COLO829 (cell line): ENCODE data around the gene PIP4K2A.
"Not testable (repeated sequence)": the region's sequence is repeated elsewhere in the genome, so short reads cannot be mapped to it uniquely, and the experiment has no call there.

Experiments
- DNase-seq: peaks from one replicate; pipeline ENCODE4 v3.0.0; 2012; ENCODE audit warnings: low spot score

PIP4K2A gene

DNA sequence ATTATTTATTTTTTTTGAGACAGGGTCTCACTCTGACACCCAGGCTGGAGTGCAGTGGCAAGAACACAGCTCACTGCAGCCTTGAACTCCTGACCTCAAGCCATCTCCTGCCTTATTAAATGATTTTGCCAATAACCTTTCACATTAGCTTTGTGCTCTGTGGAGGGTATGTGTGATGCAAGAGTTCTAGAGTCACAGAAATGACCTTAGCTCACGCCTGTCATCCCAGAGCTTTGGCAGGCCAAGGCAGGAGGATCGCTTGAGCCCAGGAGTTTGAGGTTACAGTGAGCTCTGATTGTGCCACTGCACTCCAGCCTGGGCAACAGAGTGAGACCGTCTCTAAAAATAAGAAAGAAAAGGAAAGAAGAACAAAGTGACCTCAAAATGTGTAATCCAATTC is 4.3 kb upstream of the PIP4K2A start:
- DNase-seq: not testable (repeated sequence)

DNA sequence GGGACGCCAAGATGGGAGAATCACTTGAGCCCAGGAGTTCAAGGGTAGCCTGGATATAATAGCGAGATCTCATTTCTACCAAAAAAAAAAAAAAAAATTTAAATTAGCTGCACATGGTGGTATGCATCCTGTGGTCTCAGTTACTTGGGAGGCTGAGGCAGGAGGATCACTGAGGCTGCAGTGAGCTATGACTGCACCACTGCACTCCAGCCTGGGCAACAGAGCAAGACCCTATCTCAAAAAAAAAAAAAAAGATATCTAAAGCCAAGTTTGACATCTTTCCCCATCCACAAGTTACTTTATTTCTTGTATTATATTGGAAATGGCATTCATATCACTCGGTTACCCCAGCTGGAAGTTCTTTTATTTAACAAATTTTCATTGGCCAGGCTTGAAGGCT is 3.4 kb upstream of the PIP4K2A start:
- no peak for DNase-seq

DNA sequence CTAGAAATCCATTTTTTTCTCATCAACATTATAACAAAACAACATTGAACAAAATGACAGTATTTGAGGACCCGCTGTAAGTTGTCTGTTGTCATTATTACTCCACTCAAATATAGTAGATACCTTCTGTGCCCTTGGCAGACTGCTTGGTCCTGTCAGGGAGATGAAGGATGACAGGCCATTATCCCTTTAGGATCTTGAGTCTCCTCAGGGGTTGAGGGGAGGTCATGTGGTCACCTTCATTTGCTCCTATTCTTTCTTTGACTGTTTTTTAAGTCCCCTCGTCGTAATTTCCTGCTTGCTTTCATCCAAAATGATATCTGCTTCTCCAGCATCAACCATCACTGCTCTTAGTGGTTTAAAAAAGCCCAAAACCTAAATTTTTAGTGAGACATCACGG is 2.6 kb upstream of the PIP4K2A start:
- no peak for DNase-seq

DNA sequence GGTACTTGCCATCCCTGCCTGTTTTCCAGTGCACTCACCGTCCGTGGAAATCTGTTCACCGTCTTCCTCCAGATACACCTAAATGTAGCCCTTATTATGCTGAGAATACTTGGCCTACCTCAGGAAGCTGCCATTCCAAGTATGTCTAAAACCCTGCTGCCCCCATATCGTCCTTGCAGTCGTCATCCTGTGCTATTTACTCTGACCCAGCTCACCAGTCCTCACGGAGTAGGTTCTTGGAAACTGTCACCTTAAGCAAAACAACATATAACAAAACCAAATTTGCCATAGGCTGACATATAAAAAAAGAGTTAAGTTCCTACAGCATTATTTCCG is 880 bp upstream of the PIP4K2A start:
- DNase-seq: no peak

DNA sequence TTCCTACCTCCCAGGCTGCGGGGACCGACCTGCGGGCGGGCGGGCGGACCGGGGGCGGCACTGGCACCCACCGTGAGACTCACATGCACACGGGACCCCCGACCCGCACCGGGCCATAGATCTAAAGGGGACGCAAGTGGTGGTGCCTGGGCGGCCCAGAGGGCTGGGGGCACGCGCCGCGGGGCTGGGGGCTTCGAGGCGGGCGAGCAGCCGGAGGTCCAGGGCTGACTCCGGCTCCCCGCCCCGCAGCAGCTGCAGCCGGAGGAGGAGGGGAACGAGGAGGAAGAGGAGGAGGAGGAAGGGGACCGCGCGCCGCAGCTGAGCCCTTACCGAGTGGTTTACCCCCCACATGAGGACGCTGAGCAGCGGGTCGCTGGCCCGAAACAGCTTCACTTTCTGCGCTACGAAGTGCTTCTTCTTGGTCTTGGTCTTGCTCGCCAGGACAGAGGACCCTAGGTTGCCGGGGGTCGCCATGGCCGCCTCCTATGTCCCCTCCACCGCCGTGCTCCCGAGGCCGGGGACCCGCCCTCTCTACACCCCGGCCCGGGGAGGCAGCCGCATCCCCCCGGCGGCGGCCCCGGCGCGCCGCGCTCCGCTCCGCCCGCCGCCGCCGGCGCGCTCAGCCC is 412 bp downstream of the PIP4K2A start:
- DNase-seq: no peak

DNA sequence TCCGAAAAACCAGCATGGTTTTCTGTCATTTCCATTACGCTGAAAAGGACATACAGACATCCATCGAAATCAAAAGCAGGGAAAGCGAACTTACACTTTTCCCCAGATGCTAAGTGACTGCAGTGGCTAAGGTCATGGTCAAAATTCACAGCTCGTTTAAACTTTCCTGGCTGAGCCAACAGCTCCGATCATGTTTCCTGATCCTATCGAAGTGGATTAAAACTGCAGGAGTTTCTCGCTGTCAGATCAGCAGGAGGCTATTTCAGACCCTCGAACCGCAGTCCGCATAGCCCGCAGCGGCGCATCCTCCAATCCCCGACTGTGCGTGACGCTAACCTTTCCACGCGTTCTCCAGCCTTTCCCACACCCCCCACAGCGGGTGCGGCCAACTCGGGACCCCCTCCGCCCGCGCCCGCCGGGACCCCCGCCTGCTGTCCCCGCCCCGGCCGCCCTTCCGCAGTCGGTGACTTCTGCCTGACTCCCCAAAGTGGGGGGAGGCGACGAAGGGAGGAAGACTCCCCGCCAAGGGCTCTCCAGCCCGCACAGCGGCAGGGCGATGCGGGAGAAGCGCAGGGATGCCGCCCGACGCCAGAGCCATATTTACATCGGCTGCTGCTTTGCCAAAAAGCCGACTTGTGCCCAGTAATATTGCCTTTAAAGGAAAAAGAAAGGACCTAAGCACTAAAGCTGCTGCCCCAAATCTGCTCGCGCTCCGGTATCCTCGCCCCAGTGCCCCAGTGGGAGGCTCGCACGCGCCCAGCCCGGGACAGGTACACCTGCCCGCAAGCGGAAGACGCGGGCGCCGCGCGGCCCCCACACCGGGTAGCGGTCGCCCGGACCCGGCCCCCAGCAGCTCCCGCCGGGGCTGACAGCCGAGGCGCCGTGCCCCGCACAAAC is 1.2 kb downstream of the PIP4K2A start:
- no peak for DNase-seq

DNA sequence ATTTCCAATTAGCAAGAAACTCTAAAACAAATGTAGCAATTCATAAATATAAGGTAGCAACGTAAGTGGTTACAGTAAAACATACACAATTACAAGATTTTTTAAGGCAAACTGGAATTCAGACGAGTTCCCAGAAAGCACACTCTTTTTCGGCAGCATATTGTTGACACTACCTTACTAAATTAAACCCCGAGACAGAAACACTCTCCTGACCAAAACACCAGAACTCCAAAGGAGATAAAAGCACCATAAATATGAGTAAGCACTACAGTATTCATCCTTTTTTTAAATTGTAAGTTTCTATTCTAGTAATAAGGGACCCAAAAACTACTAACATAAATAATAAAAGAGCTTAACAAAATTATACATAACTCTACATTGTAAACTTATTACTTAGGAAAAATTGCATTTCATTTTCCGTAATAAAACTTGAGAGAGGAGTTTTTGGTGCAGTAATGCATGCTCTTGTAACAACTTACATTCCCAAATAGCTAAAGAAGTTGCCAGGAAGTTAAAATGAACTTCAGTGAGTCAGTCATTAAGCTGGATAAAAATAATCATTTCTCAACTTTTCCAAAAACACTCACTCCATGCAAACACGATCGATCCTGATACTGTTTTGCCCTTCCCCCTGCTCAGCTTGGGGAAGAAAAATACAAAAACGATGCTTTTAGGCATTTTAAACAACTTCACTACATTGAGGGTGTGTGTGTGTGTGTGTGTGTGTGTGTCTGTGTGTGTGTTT is 2.0 kb downstream of the PIP4K2A start:
- DNase-seq: no peak

DNA sequence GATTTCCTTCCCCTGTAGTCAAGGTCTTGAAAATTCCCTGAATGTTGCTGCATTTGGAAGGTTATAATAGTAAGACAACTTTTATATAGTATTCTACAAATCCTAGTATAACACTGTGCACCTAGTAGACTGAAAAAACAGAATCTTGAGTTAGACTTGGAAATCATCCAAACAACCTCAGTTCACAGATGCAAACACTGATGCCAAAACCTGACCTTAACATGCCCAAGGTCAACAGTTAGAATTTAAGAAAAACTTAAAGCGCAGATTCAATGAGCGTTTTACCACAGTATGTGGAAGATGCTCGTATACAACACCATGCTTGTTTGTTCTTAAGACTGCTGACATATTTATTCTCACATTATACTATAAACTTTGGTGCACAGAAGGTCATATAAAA is 3.0 kb downstream of the PIP4K2A start:
- DNase-seq: no peak

DNA sequence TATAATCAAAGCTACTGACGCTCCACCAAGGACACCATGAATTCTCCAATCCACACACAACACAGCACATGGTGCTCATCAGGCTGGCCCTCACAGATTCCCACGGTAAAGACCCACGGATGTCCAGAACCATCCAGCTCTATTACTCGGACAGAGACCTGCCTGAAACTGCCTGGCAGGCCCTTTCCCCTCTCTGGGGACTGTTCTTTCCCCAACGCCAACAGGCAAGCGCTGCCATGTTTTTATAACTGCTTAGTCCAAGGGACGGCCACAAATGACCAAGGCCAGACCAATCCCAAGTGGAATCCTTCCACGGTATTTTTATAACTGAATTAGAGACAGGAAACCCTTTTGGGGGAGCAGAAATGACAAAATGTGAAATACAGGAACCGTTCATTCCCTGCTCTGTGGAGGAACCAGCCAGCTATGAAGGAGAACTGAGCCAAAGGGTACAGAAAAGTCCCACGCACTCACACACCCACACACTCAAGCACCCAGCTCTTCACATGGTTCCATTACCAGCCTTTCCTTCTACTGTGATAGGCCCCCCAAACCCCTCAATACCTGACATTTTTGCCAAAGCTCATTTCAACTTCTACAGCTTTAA is 4.1 kb downstream of the PIP4K2A start:
- no peak for DNase-seq

DNA sequence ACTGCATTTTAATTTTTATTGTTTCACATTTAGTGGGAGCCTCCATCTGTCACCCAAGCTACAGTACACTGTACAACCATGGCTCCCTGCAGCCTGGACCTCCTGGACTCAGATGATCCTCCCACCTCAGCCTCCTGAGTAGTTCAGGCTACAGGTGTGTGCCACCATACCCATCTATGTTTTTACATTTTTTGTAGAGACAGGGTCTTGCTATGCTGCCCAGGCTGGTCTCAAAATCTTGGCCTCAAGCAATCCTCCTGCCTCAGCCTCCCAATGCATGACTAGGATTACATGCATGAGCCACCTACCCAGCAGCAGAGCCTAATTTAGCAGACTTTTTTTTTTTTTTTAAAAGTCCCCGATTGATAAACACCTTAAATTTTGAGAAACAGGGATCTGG is 5.6 kb downstream of the PIP4K2A start:
- no peak for DNase-seq

DNA sequence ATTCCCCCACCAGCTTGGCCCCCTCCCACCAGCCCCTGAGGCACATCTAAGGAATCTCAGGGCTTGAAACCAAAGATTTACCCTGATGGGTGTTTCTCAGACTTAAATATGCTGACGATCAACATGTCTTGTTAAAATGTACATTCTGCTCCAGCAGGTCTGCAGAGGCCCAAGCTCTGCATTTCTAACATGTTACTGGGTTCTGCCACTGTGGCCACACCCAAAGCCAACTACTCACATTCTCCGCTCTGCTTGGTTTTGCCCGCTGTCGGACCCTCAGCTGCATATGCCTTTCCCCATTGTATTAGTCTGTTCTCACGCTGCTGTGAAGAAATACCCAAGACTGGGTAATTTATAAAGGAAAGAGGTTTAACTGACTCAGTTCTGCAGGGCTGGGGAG is 8.9 kb downstream of the PIP4K2A start:
- DNase-seq: no peak

DNA sequence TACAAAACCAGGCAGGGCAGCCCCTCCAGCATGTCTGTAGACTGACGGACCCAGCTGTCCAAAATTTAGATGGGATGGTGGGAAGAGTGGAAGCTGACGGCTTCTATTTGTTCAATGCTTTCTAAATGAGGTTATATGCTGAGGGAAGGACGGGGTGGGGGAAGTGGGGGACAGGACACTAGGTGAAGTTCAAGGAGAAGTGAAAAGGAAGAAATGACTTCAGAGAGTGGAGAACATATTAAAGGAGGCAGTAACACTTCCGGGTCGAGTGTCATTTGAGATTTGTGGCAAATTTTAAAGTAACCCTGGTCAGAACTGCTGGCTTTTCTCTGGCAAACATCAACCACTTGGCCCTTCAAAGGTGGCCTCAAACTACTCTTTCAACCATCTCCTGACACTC is 9.4 kb downstream of the PIP4K2A start:
- DNase-seq: no peak

DNA sequence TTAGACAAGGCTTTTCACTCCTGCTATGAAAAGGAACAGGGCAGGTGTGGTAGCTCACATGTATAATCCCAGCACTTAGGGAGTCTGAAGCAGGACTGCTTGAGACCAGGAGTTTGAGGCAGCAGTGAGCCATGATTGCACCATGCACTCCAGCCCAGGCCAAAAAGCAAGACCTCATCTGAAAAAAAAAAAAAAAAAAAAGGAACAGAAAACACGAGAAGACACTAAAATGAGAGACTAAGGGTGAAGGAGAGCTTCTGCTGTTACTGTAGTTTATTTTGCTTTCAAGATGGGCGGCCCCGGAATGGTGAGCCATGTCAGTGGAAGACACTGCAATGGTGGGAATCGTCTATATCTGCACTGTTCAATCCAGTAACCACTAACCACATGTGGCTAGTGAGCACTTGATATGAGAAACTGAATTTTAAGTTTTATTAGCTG is 9.9 kb downstream of the PIP4K2A start:
- no peak for DNase-seq

DNA sequence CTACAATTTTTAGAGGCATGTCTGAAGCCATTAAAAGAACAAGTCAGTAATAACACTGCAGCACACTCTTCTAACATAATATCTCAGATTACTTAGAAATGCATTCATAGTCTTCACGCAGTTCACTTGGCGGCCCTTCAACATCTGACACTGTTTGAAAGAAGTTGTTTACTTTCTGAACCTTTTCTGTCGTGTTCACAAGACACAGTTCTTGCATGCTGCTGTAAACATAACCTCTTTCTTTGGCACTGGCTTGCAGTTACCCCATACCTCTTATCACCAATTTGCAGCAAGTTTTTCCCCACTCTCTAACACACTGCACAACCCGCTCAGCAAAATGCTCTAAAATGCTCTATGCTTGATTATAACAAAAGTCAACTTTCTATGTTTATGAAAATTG is 12.0 kb downstream of the PIP4K2A start:
- DNase-seq: no peak

DNA sequence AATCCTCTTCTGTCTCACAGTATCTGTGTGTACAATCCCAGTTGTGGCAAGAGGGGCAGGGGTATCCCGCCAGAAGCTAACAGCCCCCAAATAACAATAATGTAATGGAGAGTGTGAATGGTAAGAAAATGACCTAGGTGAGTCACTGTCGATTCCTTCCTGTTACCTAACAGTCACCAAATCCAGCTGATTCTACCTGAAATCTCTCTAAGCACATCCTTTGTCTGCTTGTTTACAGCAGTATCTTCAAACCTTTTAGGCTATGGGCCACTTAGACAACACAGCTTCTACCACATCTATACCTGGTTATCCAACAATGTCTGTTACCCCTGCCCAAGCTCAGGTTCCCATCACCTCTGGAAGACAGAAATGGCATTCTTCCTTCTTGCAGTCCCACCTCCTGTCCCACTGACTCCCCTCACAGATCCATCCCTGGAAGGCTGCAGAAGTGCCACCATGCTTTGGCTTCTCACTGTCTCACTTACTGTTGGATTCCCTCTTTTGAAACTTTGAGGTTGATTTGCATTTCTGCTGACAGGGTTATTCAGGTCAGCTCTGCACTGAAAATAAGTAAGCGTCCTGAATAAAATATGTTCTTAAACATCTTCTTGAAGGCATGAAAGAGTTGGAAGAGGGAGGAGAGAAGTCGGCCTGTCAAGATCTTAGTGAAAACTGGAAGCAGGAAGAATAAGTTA is 13.1 kb downstream of the PIP4K2A start:
- DNase-seq: no peak

DNA sequence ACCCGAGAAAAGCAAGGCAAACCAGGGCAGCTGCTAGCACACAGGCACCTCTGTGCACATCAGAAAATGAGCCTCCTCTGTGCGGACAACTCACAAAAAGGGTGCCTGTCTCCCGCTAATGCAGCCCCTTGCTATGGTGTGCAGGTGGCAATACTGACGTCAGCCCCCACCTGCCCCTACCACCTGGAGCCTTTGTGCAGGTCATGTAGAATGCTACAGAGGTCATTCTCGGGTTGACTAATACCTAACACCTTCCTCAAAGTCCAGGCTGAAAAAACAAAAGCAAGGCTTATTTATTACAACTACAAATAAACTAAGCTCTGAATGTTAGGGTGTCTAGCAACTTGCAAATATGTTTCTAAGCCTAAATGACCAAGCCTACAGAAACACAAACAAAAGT is 13.9 kb downstream of the PIP4K2A start:
- DNase-seq: no peak

DNA sequence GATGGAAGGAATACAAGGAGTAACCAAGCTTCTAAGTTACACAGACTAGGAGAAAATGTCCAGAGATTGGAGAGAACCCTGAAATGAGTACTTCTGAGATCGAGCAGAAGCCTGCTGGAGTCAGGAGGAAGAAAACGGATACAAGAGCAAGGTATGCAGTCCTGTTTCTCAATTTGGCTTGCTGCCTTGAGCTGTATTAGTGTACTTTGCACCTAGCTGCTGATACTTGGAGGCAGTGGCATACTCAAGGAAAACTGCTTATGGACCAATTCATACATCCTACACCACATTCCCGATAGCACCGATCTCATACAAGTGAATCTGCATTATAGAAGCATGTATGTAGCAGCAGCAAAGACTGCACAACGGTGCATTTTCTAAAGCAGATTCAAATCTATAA is 14.4 kb downstream of the PIP4K2A start:
- DNase-seq: no peak

DNA sequence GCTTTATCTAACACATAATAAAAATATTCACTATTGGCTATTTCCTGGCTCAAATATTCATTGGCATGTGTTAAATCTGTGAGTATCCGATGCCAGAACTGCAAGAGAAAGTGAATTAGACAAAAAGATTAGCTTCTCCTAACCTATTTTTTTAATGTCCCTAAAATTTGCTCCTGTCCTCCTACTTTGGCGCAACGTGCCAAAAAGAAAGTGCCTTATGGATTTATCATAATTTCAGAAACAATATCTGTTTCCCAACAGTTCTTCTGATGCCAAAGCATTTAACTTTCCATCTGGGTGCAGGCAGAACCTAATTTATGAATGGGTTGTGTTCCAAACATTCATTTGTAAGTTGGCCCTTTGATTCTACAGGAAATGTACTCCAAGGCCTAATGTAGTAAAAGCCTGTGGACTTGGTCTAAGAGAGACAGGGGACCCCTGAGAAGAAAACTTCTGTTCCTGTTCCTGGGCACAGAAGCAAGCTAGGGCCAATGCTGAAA is 15.4 kb downstream of the PIP4K2A start:
- no peak for DNase-seq

DNA sequence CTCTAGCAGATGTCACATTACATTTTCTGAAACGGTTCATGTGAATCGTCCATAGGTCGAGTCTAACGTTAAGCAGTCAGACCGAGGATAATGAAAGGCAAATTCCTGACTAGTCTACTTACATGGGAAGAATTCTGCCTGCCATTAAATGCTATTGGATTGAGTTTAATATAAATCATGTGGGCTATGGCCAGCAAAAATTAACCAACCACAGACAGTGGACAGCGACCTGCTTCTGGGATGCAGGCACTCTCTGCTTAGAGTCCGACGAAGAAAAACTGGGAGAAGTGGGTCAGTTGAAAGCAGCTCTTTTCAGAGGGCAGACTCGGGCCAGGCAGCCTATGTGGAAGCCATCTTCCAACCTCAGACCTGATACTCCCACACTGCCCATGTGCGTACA is 16.6 kb downstream of the PIP4K2A start:
- no peak for DNase-seq

DNA sequence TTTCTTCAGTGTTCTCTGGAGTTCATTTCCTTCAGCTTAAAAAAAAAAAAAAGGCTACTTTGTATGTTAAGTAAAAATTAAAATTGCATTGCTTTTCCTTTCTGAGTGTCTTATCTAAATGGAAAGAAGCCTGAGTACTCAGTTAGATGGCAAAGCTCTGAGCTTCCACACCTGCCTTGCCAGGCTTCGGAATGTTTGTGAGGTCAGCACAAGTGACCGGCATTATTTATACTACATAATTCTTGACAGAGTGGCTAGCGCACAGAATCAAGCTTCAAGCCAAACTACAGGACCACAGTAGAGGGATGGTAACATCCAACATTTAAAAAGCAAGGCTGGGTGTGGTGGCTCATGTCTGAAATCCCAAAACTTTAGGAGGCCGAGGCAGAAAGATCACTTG is 17.3 kb downstream of the PIP4K2A start:
- no peak for DNase-seq

DNA sequence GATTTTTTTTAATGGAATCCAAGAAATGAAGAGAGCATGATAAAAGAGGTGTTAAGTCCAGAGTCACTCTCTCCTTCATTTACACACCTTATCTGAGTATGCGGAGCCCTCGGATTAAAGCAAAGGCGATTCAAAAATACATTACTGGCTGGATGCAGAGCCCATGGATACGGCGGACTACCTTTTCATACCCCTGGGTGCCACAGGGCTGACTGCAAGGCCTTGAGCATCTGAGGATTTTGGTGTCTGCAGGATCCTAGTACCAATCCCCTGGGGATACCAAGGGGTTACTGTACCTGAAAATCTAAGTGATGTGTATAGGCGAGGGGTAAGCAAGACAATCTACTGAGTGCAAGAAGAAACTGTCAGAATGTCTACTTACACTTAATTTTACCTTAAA is 20.5 kb downstream of the PIP4K2A start:
- no peak for DNase-seq

DNA sequence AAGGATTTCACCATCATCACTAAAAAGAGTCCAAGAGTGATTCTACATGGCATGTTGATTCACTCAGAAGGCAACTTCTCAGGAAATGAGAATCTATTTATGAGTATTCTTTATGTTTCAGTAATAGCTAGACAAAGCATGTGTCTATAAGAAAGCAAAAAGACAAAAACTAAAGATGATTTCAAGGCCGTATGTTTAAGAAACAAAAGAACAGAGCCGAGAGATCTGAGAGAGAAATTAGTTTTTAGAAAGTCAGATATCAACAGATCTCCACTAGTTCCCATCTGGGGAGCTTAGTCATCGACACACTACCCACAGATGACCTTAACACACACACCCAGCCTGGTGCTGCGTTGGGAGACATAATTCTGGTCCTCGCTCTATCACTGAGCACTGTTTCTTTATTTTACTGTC is 21.0 kb downstream of the PIP4K2A start:
- DNase-seq: no peak
